ENCODE data around the gene PLCB1. TPM values are rescaled to one million over a fixed set of nuclear protein-coding genes. Genes with fewer than 3 reads are reported as not detected.

Gene PLCB1
- total RNA-seq, 2 donors from 2014 or later, result 1.8 to 3.0 TPM

DNA sequence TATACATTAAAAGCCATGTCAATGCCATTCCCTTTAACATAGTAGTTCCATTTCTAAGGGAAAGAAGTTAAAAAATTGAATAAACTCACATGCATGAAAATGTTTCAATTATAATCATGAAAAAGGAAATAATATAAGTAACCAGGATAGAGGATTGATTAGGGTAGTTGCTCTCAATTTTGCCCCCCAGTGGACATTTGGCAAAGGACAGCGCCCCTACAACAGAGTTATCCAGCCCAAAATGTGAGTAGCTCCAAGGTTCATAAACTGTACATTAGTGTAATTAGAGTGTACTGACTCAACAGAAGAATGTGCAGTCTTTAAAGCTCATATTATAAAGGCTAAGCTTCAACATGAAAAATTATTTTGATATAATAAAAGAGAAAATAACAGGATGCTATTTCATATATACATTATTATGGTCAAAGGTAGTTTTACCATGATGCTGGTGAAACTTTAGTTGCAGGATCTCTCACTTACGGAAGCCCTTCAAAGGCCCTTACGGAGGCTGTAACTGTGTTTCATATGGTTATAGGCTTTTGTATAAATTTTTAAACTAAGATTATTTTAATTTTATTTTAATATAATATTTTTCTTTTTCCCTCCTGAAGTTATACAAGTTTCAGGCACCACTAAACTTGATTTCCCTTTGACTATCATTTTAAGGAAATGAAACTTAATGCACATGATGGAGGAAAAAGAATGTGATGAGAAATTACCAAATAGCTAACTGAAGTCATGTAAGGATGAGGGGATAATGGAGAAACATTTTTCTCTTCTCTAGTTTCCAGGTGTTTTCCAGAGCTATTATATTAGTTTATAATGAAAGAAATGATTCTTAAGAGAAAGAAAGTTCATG is 403.6 kb downstream of the PLCB1 start:
- no peak for ATAC-seq (replicated peaks)
- no peak overlapping the region for H3K4me3 Mint-ChIP-seq
- no peaks in the 10 kb centered on the region for H3K27me3 Mint-ChIP-seq
- H3K27ac Mint-ChIP-seq, result no peak overlapping the region
- H3K9me3 Mint-ChIP-seq, result no peaks in the 10 kb centered on the region
- H3K36me3 Mint-ChIP-seq (ENCODE audit: low read depth), result no peaks in the 10 kb centered on the region
- H3K4me1 Mint-ChIP-seq, result no peaks in the 10 kb centered on the region

DNA sequence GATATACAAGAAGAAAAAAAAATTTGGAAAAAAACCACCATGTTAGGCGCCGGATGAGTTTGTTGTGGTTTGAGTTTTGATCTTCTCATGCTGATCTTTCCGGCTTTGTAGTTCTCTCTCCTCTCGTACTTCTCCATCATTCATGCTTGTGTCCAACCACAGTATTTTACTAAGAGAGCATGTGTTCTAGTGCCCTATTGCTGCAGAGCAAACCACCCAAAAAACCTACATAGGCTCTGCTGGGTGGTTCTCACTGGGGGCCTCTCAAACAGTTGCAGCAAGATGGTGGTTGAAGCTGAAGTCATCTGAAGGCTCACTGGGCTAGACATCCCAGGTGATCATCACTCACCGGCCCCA is 404.2 kb downstream of the PLCB1 start:
- Mint-ChIP-seq H3K9me3 (no peaks in the 10 kb centered on the region), H3K4me3 (no peak overlapping the region), H3K27me3 (no peaks in the 10 kb centered on the region), H3K27ac (no peak overlapping the region), H3K4me1 (no peaks in the 10 kb centered on the region), H3K36me3 (ENCODE audit: low read depth) (no peaks in the 10 kb centered on the region)
- no peak for ATAC-seq (replicated peaks)

DNA sequence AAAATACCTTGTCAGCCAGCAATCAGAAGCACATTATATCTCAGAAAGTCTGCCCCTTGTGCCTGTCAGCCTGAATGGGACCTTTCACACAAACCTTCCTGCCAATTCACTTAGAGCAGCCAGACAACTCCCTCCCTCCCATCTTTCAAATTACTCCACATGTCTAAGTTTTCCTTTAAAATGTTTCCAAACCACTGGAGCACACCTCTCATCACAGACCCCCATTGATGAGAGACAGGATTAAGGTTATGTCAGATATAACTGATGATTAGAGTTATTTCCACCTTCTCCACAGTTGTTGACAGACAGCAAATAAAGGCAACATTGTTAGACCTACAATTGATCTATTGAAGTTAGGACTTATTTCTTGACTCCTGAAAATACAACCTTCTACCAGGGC is 408.4 kb downstream of the PLCB1 start:
- H3K27ac Mint-ChIP-seq, result no peak overlapping the region

DNA sequence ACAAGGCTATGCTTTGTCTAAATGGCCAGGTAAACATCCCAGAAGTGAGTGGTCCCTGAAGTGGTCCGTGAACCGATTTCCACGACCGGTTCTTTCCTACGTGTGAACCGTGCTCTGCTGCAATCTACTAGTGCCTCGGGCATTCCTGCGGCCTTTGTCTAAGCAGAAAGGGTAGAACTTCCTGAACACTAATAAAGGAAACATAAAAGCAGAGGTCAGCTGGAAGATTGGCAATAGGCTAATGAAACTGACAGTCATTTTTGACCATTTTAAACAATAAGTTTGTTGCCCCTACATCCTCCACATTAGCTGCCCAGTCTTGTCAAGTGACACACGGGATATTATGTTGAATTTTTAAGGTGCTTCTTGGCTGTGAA is 410.0 kb downstream of the PLCB1 start:
- H3K4me1 Mint-ChIP-seq, result no peaks in the 10 kb centered on the region
- ATAC-seq (replicated peaks), result no peak
- H3K9me3 Mint-ChIP-seq, result no peaks in the 10 kb centered on the region
- no peak overlapping the region for H3K4me3 Mint-ChIP-seq
- H3K27me3 Mint-ChIP-seq, result no peaks in the 10 kb centered on the region
- no peak overlapping the region for H3K27ac Mint-ChIP-seq
- no peaks in the 10 kb centered on the region for H3K36me3 Mint-ChIP-seq (ENCODE audit: low read depth)

More for the DNA sequence above, 408.4 kb downstream of the PLCB1 start:
- Mint-ChIP-seq H3K4me1 (no peaks in the 10 kb centered on the region), H3K36me3 (ENCODE audit: low read depth) (no peaks in the 10 kb centered on the region), H3K9me3 (no peaks in the 10 kb centered on the region), H3K27me3 (no peaks in the 10 kb centered on the region), H3K4me3 (no peak overlapping the region)
- no peak for ATAC-seq (replicated peaks)

DNA sequence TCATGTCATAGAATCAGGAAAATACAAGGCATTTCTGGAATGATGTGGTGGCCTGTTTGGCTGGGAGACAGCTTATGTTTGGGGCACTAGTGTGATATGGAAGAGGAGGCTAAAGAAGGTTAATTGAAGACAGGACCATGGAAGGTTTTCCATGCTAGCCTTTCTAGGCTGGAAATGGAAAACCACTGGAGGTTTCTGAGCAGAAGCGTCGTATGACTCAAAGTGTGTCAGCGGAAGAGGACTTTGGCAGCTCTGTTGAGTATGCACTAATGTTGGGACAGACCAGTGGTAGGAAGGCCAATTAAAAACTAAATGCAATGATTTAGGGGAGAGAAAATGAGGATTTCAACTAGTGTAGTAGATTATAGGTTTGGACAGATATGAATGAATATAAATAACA is 413.1 kb downstream of the PLCB1 start:
- no peaks in the 10 kb centered on the region for H3K27me3 Mint-ChIP-seq
- ATAC-seq (replicated peaks), result no peak
- no peaks in the 10 kb centered on the region for H3K4me1 Mint-ChIP-seq
- H3K4me3 Mint-ChIP-seq, result no peak overlapping the region
- no peaks in the 10 kb centered on the region for H3K9me3 Mint-ChIP-seq
- H3K27ac Mint-ChIP-seq, result no peak overlapping the region
- H3K36me3 Mint-ChIP-seq (ENCODE audit: low read depth), result no peaks in the 10 kb centered on the region

DNA sequence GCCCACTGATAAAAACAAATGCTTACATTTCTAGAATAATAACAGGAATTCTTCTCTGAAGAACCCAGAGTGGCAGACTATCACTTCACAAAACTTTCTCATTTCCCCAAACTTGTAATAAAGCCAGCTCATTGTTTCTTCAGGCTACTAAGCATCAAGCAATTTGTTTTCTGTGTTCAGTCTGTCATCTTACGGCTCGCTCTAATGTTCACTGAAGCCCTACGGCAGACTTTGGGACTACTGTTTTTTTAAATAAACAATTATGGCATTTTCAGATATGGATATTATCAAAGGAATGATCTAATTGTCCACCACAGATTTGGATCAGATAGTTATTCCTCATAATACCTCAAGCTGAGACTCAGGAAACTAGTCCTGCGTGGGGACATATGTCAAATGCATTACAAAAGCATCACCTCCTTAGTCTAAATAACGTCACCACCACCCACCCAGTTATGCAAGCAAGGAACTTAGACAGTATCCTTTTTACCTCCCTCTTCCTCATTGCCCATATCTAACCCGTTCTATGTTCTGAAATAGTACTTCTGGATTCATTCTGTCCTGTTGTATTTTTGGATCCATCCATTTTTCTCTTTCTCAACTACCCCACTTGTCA is 415.1 kb downstream of the PLCB1 start:
- no peaks in the 10 kb centered on the region for H3K9me3 Mint-ChIP-seq
- no peaks in the 10 kb centered on the region for H3K27me3 Mint-ChIP-seq
- no peak overlapping the region for H3K4me3 Mint-ChIP-seq
- no peaks in the 10 kb centered on the region for H3K4me1 Mint-ChIP-seq
- no peak overlapping the region for H3K27ac Mint-ChIP-seq
- H3K36me3 Mint-ChIP-seq (ENCODE audit: low read depth), result no peaks in the 10 kb centered on the region
- ATAC-seq (replicated peaks), result no peak

DNA sequence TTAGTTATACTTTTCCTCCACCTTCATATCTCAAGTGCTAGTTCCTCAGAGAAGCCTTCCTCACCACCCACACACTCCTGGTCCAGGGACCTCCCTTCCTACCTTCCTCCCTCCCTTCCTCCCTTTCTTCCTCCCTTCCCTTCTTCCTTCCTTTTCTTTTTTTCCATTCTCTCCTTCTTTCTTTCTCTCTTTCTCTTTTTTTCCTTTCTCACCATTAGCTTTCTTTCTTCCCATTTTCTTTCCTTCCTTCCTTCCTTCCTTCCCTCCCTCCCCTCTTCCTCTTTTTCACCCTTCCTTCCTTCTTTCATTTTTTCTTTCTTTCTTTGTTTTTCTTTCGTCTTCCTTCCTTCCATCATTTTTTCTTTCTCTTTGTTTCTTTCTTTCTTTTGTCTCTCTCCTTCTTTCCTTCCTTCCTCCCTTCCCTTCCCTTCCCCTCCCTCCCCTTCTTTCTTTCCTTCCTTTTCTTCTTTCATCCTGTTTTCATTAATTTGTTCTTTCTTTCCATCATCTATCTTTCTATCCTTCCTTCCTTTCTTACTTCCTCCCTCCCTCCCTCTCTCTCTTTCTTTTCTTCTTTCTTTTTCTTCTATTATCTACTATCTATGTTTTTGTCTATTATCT is 416.0 kb downstream of the PLCB1 start:
- H3K36me3 Mint-ChIP-seq (ENCODE audit: low read depth), result no peaks in the 10 kb centered on the region
- no peak for ATAC-seq (replicated peaks)
- H3K4me3 Mint-ChIP-seq, result no peak overlapping the region

DNA sequence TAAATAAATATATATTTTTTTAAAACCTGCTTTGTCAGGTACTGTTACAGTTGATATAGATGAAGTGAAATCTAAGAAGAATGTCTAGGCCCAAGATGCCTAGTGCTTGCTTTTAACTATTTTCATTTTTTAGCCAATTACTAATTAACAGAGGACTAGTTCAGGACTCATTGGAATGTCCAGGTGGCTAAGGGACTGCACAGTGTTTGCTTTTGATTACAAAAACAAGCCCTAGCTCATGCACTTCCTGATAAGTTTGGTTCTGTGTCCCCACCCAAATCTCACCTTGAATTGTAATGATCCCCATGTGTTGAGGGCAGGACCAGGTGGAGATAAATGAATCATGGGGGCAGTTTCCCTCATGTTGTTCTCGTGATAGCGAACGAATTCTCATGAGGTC is 417.1 kb downstream of the PLCB1 start:
- no peak overlapping the region for H3K4me3 Mint-ChIP-seq
- no peaks in the 10 kb centered on the region for H3K27me3 Mint-ChIP-seq
- H3K27ac Mint-ChIP-seq, result no peak overlapping the region
- H3K36me3 Mint-ChIP-seq (ENCODE audit: low read depth), result no peaks in the 10 kb centered on the region
- H3K4me1 Mint-ChIP-seq, result no peaks in the 10 kb centered on the region
- no peak for ATAC-seq (replicated peaks)
- no peaks in the 10 kb centered on the region for H3K9me3 Mint-ChIP-seq

More for the DNA sequence above, 416.0 kb downstream of the PLCB1 start:
- Mint-ChIP-seq H3K27ac (no peak overlapping the region), H3K27me3 (no peaks in the 10 kb centered on the region), H3K4me1 (no peaks in the 10 kb centered on the region), H3K9me3 (no peaks in the 10 kb centered on the region)

DNA sequence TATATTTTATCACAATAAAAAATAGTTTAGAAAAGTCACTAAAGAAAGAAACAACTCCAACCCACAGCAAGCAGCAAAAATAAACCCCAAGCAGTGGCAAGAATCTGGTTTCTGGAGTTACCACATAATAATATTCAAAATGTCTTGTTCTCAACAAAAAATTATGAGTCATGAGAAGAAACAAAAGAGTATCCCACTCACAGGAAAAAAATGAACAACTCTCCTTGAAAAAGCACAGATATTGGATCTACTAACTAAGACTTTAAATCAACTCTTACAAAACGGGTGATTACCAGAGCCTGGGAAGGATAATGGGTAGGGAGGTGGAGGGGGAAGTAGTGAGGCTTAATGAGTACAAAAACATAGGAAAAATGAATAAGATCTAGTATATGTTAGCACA is 425.6 kb downstream of the PLCB1 start:
- H3K4me3 Mint-ChIP-seq, result no peak overlapping the region
- H3K9me3 Mint-ChIP-seq, result peaks cover 5% of the 10 kb centered on the region
- H3K27me3 Mint-ChIP-seq, result no peaks in the 10 kb centered on the region
- H3K36me3 Mint-ChIP-seq (ENCODE audit: low read depth), result no peaks in the 10 kb centered on the region
- H3K27ac Mint-ChIP-seq, result no peak overlapping the region
- H3K4me1 Mint-ChIP-seq, result no peaks in the 10 kb centered on the region
- no peak for ATAC-seq (replicated peaks)

DNA sequence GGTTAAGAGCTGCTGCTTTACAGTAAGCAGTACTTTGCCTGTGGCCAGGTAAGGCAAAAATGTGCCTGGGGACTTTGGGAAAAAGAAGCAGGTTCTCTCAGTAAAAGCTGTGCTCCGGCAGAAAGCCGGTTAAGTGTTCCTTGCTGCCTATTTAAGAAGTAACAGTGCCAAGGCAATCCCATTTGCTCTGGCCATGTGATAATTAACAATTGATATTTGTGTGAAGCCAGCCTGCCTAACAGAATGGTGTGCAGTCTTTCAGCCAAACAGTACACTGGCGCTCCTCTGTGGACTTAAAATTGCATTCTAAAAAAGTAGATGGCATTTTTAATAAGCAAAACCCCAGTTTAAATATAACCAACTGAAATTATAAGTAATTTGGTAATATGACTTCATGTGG is 430.3 kb downstream of the PLCB1 start:
- ATAC-seq (replicated peaks), result no peak
- peaks cover 1% of the 10 kb centered on the region for H3K9me3 Mint-ChIP-seq
- no peaks in the 10 kb centered on the region for H3K27me3 Mint-ChIP-seq
- no peaks in the 10 kb centered on the region for H3K36me3 Mint-ChIP-seq (ENCODE audit: low read depth)
- no peaks in the 10 kb centered on the region for H3K4me1 Mint-ChIP-seq
- no peak overlapping the region for H3K27ac Mint-ChIP-seq
- no peak overlapping the region for H3K4me3 Mint-ChIP-seq

DNA sequence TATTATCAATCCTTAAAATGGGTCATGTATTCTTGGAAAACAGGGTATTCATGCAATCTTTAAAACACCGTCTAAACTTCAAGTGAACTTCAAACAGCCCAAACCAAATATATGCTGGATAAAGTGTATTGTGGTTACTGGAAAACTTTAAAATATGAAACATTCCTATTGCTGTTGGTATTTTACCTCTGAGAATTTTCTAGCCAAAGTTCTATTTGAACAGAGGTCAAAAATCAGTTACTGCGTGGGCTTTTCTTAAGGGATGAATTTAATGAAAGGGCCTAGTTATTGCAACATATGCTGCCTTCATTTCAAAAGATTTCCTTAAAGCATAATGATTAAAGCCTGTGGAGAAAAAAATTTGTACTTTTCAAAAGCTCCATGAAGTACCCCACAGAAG is 436.0 kb downstream of the PLCB1 start:
- H3K27me3 Mint-ChIP-seq, result no peaks in the 10 kb centered on the region
- no peaks in the 10 kb centered on the region for H3K4me1 Mint-ChIP-seq
- peaks cover 3% of the 10 kb centered on the region for H3K9me3 Mint-ChIP-seq
- H3K36me3 Mint-ChIP-seq (ENCODE audit: low read depth), result no peaks in the 10 kb centered on the region
- no peak overlapping the region for H3K27ac Mint-ChIP-seq
- H3K4me3 Mint-ChIP-seq, result no peak overlapping the region
- no peak for ATAC-seq (replicated peaks)

DNA sequence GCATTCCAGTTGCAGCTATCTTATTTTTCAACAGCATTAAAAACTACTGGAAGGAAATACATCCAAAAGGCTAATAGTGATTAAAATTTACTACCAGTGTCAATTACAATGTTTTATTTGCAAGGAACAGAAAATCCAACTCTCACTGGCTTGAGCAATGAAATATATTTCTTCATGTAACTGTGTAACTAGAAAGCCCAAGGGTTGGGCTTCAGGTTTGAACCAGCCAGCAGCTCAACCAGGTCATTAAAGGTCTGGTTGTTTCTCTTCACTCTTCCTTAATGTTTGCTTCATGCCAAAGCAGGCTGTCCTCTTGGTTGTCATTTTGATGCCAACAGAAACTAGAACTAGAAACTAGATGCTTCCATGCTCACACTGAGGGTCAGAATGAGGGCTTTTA is 437.7 kb downstream of the PLCB1 start:
- H3K4me3 Mint-ChIP-seq, result no peak overlapping the region
- no peak overlapping the region for H3K27ac Mint-ChIP-seq
- no peaks in the 10 kb centered on the region for H3K4me1 Mint-ChIP-seq

DNA sequence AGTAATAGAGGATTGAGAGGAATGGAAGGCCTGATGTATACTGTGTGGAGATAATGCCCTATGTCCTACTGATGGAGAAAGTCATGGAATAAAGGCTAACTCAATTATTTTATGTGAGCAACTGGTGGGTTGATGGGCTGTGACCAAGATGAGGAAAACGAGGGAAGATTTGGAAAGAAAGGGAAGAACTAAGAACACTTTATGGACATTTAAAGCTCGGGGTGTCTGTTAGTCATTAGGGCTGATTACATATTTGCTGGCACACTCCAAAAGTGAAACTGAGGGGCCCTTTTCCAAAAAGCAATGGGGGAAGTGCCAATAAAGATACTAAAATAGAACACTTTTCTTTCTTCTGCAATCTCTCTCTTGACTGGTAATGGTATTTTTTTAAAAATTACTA is 439.5 kb downstream of the PLCB1 start:
- Mint-ChIP-seq H3K4me1 (no peaks in the 10 kb centered on the region), H3K27me3 (no peaks in the 10 kb centered on the region), H3K36me3 (ENCODE audit: low read depth) (no peaks in the 10 kb centered on the region), H3K27ac (no peak overlapping the region), H3K4me3 (no peak overlapping the region), H3K9me3 (peaks cover 3% of the 10 kb centered on the region)
- no peak for ATAC-seq (replicated peaks)

More for the DNA sequence above, 437.7 kb downstream of the PLCB1 start:
- Mint-ChIP-seq H3K9me3 (peaks cover 3% of the 10 kb centered on the region), H3K27me3 (no peaks in the 10 kb centered on the region), H3K36me3 (ENCODE audit: low read depth) (no peaks in the 10 kb centered on the region)
- no peak for ATAC-seq (replicated peaks)

DNA sequence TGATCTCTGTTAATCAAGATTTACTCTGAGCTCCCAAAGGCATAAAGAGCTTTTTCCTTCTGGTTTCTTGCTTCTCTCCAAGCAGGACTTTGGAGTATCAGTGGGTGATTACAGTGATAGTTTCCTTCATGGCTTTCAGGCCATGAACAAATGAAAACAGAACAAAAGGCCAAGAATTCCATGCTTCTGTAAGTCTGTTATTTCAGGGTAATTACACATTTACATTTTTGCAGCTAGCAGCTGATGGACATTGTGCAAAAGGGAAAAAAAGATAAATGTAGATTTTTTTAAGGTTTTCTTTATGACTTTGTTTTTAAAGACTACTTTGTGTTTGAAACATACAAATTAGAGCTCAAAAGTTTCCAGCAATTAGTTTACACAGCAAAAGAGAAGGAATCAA is 441.6 kb downstream of the PLCB1 start:
- Mint-ChIP-seq H3K27me3 (no peaks in the 10 kb centered on the region), H3K36me3 (ENCODE audit: low read depth) (no peaks in the 10 kb centered on the region), H3K4me3 (no peak overlapping the region), H3K27ac (no peak overlapping the region), H3K9me3 (peaks cover 7% of the 10 kb centered on the region), H3K4me1 (no peaks in the 10 kb centered on the region)
- ATAC-seq (replicated peaks), result no peak

DNA sequence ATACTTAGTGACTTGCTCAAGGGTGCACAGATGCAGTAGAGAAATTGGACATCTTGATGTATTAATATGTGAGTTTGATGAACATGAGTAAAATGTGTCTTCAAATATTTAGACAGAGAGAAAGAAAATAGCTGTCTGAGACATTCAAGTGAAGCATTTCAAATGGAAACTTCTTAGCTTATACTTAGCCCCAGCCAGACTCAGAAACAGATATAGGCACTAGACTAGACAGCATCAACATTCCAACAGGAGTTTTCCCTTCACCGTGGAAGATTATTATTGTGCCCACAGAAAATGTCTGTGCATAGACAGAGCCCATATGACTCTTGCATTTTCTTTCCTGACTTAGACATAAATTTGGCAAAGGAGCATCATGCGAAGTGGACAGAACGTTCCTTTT is 443.0 kb downstream of the PLCB1 start:
- H3K27ac Mint-ChIP-seq, result no peak overlapping the region
- H3K4me1 Mint-ChIP-seq, result no peaks in the 10 kb centered on the region
- no peak for ATAC-seq (replicated peaks)
- H3K36me3 Mint-ChIP-seq (ENCODE audit: low read depth), result no peaks in the 10 kb centered on the region
- no peak overlapping the region for H3K4me3 Mint-ChIP-seq
- peaks cover 7% of the 10 kb centered on the region for H3K9me3 Mint-ChIP-seq
- no peaks in the 10 kb centered on the region for H3K27me3 Mint-ChIP-seq
